Right lobe of liver (tissue), 6 donors: ENCODE results near the gene TMPRSS5. TPM values are rescaled to one million over a fixed set of nuclear protein-coding genes. Genes with fewer than 3 reads are reported as not detected.

Source experiments
- ATAC-seq, 4 donors: fragments of 200-7000 bp; cut with Tn5 transposase; one replicate each; pipeline ENCODE4 v1.9.1; 2020; ENCODE audit warnings: mild to moderate bottlenecking in 4 of 4, moderate library complexity in 4 of 4
- DNase-seq, 3 donors: peaks; one replicate each; pipeline ENCODE4 v3.0.0-alpha.2; 2020
- H3K27ac ChIP-seq, 3 donors: fragments of 200-600 bp; one replicate each; pipeline ENCODE4 v1.8.0; 2022
- H3K27me3 ChIP-seq, 2 donors: fragments of 200-600 bp; one replicate each; pipeline ENCODE4 v1.8.0; 2022
- H3K36me3 ChIP-seq, 4 donors: fragments of 200-600 bp; sonication (generic) in 1 of 4; one replicate each; pipeline versions ENCODE4 v1.5.1 to v1.8.0; 2017 to 2022; ENCODE audit warnings: control low read depth in 1 of 4
- H3K4me1 ChIP-seq, 4 donors: fragments of 200-600 bp; sonication (generic) in 1 of 4; one replicate each; pipeline versions ENCODE4 v1.5.1 to v1.8.0; 2017 to 2022; ENCODE audit warnings: control low read depth in 1 of 4
- H3K4me3 ChIP-seq, 3 donors: fragments of 200-600 bp; one replicate each; pipeline ENCODE4 v1.8.0; 2022
- H3K9me3 ChIP-seq, 4 donors: fragments of 200-600 bp; sonication (generic) in 1 of 4; one replicate each; pipeline versions ENCODE4 v1.5.1 to v1.8.0; 2017 to 2022; ENCODE audit warnings: control low read depth in 1 of 4
- CTCF ChIP-seq, 4 donors: fragments of 200-600 bp in 3 of 4; fragments of 450-650 bp in 1 of 4; IDR thresholded peaks; one replicate each; pipeline versions ENCODE4 v1.5.1 to v1.8.0; 2016 to 2022; ENCODE audit warnings: antibody characterized with exemption in 4 of 4, mild to moderate bottlenecking in 2 of 4
- POLR2A ChIP-seq: fragments of 450-650 bp; IDR thresholded peaks from one replicate; pipeline ENCODE4 v1.6.1; 2017; ENCODE audit warnings: antibody characterized with exemption, mild to moderate bottlenecking
- WGBS: methylation state at CpG from one replicate; pipeline ENCODE4 v1.1.6; 2018; ENCODE audit warnings: low coverage, low lambda C conversion rate; ENCODE audit not compliant: insufficient coverage; ENCODE audit errors: missing lambda C conversion rate; 5-methylcytosine and 5-hydroxymethylcytosine counted together
- intact Hi-C, 2 donors: fragments of 100-400 bp; cut with DNase I; formaldehyde crosslinking; loops; one replicate each; pipeline versions ENCODE4 v1.11.2 to v1.14.1; 2022
- total RNA-seq, 6 experiments: library from RNA; depleted of rRNA in 2 of 6; stranded (reverse); fragments of >200 nt in 2 of 6; fragmentation: NEBNext Ultra II Directional in 3 of 6; extraction: Animal tissue kit (Norgen Biotek cat#: 25700) in 3 of 6; gene quantifications; one replicate each; pipeline versions ENCODE4 v1.1.0 to v1.2.4, GENCODE V29; 2016 to 2023
- donor health status: DM: no; HTN: yes; CAD: no.
- donor health status: DM: no; HTN: no; CAD: no.
- donor health status: DM: no; HTN: no; CAD: no.
- donor health status: DM: no; HTN: yes; CAD: no.
- donor health status: DM: no; HTN: yes; CAD: no.

The TMPRSS5 gene
- total RNA-seq, 6 experiments from 2014 or later = 0.12 to 0.75 (median 0.43) TPM; not detected in 2

- no peak for ATAC-seq
- Histone ChIP-seq H3K4me3 (no peak overlapping the region), H3K36me3 (no peaks in the 10 kb centered on the region), H3K27ac (no peak overlapping the region), H3K9me3 (no peaks in the 10 kb centered on the region), H3K4me1 (no peaks in the 10 kb centered on the region), H3K27me3 (no peaks in the 10 kb centered on the region)
- WGBS = 21% methylated on average over 9 of the region's 9 CpGs
- DNase-seq = no peak
- TF ChIP-seq POLR2A (no peak), CTCF (IDR thresholded peaks at IDR 0.05) (no peak)
- intact Hi-C loops = no loop called here
Measured at GRCh38 chr11:113664981-113665710, 41.0 kb downstream of the TMPRSS5 start.

- 62% methylated on average over 9 of the region's 11 CpGs for WGBS
- H3K27ac ChIP-seq = no peak overlapping the region
- DNase-seq (no peak), ATAC-seq (no peak)
- no peaks in the 10 kb centered on the region for H3K36me3 ChIP-seq
- H3K4me1 ChIP-seq = no peaks in the 10 kb centered on the region
- H3K4me3 ChIP-seq = no peak overlapping the region
- H3K9me3 ChIP-seq = no peaks in the 10 kb centered on the region
- no peaks in the 10 kb centered on the region for H3K27me3 ChIP-seq
- no peak for TF ChIP-seq CTCF (IDR thresholded peaks at IDR 0.05)
- no peak for TF ChIP-seq POLR2A
- intact Hi-C loops = no loop called here
Measured at GRCh38 chr11:113664069-113664980, 41.8 kb downstream of the TMPRSS5 start.

DNA sequence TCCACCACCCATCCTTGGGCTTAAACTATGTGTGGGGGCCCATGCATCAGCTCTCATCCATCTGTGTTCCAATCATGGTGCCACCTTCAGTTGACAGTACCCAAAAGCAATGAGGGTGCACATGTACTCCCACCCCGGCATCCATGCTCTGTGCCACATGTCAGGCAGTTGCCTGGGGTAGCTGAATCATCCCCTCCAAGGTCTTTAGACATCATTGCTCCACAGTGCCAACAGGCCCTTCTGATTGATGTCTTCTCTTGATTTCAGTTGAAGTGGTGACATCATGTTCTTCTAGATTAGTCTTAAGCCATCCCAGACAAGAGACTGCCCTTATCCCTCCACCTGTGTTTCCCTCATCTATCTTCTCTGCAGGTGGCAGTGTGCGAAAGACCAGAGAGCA lies 42.5 kb downstream of the TMPRSS5 start:
- H3K27ac ChIP-seq = no peak overlapping the region
- H3K36me3 ChIP-seq = no peaks in the 10 kb centered on the region
- WGBS = 100% methylated on average over 1 of the region's 2 CpGs
- H3K27me3 ChIP-seq = no peaks in the 10 kb centered on the region
- TF ChIP-seq CTCF (IDR thresholded peaks at IDR 0.05) (no peak), POLR2A (no peak)
- DNase-seq (no peak), ATAC-seq (no peak)
- intact Hi-C loops = no loop called here
- no peak overlapping the region for H3K4me3 ChIP-seq
- H3K9me3 ChIP-seq = no peaks in the 10 kb centered on the region
- H3K4me1 ChIP-seq = no peaks in the 10 kb centered on the region

DNA sequence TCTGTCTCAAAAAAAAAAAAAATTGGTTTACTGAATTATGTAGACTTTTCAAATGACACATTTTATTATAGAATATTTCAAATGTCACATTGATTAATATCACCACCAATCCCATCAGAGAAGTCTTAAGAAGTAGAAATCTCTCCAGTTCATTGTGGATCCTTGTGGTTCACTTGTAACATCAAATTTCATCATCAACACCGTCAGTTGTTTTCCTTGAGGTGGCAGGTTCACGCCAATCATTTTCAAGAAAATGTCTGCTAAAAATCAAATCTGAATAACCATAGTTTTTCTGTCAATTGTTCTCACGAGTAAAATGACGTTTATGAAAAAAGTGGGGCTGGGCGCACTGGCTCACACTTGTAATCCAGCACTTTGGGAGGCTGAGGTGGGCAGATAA lies 50.3 kb downstream of the TMPRSS5 start:
- no peak overlapping the region for H3K27ac ChIP-seq
- H3K9me3 ChIP-seq = no peaks in the 10 kb centered on the region
- DNase-seq = no peak
- no peaks in the 10 kb centered on the region for H3K4me1 ChIP-seq
- intact Hi-C loops = no loop called here
- H3K36me3 ChIP-seq = no peaks in the 10 kb centered on the region
- H3K4me3 ChIP-seq = no peak overlapping the region
- 72% methylated on average over 5 of the region's 5 CpGs for WGBS
- no peak for TF ChIP-seq CTCF (IDR thresholded peaks at IDR 0.05)
- no peak for TF ChIP-seq POLR2A
- no peak for ATAC-seq
- no peaks in the 10 kb centered on the region for H3K27me3 ChIP-seq
